ENCODE data around the gene CDNF.

DNA sequence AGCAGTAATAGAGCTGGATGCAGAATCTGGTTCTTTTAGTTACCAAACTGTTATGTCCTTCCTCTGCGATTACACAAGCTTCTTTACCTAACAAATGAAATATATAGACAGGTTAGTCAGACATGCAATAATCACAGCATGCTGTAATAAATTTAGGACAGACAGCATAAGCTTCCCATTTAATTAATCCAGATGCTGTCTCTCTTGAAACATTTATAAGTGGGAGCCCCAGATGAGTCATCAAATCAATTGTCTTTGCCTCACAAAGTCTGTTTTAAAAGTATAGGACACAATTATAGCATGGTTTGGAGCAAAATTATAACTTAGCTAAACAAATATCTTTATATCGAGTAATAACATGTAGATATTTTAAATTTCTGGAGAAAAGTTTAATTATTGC lies 1.6 kb downstream of the CDNF start:
- TF ChIP-seq, protein P1, sequence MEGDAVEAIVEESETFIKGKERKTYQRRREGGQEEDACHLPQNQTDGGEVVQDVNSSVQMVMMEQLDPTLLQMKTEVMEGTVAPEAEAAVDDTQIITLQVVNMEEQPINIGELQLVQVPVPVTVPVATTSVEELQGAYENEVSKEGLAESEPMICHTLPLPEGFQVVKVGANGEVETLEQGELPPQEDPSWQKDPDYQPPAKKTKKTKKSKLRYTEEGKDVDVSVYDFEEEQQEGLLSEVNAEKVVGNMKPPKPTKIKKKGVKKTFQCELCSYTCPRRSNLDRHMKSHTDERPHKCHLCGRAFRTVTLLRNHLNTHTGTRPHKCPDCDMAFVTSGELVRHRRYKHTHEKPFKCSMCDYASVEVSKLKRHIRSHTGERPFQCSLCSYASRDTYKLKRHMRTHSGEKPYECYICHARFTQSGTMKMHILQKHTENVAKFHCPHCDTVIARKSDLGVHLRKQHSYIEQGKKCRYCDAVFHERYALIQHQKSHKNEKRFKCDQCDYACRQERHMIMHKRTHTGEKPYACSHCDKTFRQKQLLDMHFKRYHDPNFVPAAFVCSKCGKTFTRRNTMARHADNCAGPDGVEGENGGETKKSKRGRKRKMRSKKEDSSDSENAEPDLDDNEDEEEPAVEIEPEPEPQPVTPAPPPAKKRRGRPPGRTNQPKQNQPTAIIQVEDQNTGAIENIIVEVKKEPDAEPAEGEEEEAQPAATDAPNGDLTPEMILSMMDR (IDR thresholded peaks at IDR 0.05), result no peak
- TF ChIP-seq POLR2A (IDR thresholded peaks at IDR 0.05), result no peak
